HG03097 (cell line): ENCODE results near the gene N4BP2.
A peak's percentile ranks its signal among the peaks of the same experiment; 100 is the strongest.

Experiments used
- ATAC-seq: cut with Tn5 transposase; IDR thresholded peaks from one replicate; pipeline ENCODE4 v1.9.1; 2021; ENCODE audit not compliant: unreplicated experiment, low FRiP score

Gene N4BP2

DNA sequence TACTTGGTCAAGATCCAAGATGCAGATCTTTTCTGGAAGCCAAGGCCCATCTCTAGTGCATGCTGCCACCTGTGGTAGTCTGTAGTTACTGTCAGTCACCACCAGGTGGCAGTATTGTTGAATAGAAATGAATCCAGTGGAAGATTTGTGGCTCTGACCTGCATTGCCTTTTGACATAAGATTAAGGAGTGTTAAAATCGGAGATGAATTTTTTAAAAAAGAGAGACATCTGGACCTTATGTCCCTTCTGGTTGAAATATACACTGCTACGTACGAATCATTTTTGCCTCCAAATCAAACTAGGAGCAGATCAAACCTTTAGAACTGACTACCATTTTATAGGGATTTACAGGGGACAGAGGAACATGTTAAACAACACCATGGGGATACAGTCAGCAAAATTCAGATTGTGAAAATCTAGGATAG is 93.3 kb downstream of the N4BP2 start:
- ATAC-seq = no peak

DNA sequence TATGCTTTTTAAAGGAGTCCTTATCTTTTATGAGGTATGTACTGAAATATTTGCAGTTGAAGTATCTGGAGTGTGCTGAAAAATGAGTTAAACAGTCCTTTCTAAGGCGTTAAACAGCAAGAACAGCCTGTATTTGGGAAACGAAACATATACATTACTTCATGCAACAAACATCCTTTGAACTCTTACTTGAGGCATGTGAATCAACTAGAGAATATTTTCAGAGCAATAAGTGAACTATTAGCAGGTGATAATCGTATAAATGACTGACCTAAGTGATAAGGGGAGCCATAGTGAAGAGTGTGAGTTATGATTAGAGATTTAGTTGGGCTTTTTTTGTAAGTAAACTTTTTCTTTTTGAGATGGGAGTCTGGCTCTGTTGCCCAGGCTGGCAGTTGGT is 94.3 kb downstream of the N4BP2 start:
- no peak for ATAC-seq

DNA sequence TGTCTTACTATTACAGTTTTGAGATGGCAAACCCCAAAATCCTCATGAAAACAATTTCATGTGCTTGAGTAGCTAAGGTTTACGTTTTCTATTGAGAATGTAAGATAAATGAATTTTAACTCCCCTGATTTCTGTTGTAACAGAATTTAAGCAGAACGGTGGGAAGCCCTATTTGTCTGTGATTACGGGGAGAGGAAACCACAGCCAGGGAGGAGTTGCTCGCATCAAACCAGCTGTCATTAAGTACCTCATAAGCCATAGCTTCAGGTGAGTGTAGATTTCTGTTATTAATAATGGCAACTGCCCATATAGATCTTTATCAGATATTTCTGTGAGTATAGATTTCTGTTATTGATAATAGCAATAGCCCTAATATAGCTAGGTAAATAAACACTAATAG is 96.0 kb downstream of the N4BP2 start:
- ATAC-seq = no peak

DNA sequence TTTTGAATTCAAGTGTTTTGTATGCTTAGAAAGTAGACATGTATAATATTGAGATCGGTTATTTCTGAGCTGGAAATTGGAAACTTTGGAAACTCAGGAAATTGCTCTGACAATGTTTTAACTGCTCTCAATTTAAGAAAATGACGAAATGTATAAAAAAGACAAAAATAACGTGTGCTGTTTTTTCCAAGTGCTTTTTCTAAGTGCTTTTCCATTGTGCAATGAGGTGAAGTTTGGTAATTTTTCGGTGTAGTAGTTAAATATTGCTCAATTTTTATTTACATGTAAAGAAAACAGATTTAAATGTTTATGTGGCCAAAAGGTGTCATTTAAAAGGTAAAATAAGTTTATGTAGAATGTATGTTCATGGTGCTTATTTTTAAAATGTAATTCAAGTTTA is 100.8 kb downstream of the N4BP2 start:
- ATAC-seq = no peak

DNA sequence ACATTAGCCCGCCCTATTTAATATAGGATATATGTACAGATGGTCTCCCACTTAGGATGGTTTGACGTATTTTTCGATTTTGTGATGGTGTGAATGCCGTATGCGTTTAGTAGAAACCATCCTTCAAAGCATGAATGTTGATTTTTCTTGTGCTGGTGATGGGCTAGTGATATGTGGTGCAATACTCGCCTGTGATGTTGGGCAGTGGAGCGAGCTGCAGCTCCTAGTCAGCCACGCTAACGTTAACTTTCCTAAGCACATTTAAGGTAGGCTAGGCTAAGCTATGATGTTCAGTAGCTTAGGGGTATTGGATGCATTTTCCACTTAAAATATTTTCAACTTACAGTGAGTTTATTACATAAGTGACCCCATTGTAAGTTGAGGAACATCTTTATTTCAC is 103.6 kb downstream of the N4BP2 start:
- no peak for ATAC-seq

DNA sequence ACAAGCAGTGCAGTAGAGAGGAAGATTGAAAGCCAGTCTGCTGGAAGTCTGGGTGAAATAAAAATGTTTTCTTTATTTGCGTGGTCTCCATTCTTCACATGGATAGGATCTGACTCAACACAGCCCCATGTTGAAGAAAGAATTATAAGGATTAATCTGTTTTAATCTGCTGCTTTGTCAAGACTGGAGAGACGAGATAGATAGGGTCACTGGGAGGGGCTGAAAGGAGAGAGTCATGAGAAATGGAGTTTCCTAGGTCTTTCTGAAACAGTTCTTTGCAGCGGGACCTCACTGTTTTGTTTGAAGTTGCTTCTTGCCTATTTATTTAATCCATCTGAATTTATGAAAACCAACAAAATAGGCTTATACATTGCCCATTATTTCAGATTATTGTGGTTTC is 107.8 kb downstream of the N4BP2 start:
- no peak for ATAC-seq

DNA sequence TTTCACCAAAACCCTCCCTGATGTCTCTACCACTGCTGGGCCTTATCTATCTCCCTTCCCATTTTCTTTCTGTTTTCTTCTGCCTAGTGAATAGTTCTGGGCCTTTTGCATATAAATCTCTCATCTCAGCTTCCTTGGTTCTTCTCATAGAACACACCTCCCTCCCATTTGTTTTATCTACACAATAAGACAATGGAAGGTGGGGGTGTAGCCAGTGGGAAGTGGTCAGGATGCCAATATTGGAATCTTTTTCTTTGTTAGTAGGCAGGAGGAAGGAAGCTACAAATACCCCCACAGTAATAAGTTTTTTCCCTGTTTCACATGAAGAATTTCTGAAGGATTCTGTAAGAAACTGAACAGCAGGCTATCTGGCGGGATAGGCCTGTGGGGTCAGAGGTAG is 109.3 kb downstream of the N4BP2 start:
- no peak for ATAC-seq

DNA sequence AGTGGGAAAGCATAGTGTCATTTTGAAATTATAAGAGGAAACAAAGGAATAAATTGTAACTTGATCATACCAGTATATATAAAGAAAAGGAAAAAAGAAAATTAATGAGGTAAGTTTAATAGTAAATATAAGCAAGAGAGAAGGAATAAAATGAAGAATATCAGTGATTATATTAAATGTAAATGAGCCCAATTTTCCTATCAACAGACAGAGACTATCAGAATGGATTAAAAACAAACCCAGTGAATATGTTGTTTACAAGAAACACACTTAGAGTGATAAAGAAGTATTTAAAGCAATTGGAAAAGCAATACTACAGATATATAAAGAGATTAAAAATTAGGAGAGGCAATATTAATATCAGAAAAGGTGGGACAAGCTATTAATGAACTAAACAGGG is 111.4 kb downstream of the N4BP2 start:
- no peak for ATAC-seq

DNA sequence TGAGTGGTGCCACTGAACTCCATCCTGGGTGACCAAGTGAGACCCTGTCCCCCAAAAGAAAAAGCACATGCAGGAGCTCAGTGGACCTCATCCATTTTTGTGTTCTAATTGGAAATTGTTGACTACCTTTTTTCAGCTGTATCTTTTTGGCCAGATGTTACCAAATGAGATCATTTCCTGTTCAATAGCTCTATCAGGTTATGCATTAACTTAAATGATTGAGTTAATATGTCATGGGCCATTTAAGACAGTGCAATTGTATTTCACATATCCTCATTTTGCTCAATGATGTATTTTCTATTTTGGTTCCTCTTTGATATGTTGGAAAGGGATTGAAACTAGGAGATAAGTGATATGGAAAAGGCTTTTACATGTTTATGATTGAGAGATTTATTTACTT is 113.9 kb downstream of the N4BP2 start:
- peak; percentile 76 for ATAC-seq

DNA sequence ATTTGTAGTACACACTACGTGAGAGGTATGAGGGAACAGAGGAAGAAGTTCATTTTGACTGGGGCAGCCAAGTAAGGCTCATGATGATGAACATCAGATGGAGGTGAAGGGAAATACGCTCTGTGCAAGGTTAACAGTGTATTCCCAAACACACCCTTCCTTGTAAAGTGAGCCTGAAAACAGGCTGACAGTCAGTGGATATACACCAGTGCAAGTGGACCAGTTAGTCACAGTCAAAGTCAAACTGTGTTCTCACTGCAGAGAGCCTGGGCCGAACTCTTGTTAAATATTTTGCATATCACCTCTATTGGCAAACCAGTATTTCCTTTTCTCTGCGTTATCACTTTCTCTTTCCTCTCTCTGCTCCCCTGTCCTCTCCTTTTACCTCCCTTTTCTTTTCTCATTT is 116.8 kb downstream of the N4BP2 start:
- ATAC-seq = peak; percentile 57

DNA sequence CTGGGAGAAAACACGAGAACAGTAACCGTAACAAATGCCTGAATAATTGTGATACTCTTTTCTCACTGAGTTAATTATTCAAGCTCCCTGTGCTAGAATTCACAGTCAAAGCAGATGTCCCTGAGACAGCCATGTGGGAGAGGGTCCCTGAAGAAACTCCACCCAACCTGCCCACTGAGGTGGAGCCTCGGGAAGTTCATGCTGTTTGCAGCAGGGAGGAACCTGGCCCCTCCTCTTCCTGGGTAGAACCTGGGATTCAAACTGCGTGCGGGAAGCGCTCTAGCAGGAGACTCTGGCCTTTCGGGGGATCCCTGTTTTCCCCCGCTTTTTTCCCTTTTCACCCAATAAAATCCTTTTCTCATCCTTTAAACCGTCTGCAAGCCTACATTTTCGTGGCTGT is 120.0 kb downstream of the N4BP2 start:
- ATAC-seq = no peak

DNA sequence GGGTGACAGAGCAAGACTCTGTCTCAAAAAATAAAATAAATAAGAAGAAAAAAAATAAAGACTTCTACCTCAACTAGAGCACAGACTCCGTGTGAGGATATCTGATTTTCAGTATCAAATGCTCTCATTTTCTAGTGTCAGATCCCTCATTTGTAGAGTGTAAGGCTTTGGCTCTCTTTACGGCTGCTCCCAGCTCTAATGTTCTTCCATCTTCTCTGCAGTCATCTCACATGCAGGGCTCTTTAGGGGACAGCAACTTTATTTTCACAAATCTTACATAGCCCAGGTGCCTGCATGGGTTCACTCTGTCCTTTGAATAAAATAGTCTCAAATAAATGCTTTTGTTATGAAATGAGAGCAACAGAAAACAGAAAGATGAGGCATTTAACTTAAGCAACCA is 120.9 kb downstream of the N4BP2 start:
- ATAC-seq = no peak

DNA sequence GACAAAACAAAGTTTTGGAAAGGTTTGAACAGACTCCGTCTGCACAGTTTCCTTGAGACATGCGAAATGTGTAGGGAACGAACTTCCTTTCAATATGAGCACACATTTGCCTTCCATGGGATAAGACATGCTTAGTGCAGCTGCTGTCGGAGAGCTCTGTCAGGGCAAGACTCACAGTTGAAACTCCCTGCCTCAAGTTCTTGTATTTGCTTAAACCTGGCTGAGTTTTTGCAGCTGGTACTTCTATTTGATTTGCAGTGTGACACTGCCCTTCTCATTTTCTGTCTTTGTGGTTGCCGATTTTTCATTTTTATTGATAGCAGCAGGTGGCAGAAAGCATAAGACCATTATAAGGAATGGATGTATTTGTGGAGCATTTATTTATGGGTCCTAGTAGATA is 122.0 kb downstream of the N4BP2 start:
- no peak for ATAC-seq

DNA sequence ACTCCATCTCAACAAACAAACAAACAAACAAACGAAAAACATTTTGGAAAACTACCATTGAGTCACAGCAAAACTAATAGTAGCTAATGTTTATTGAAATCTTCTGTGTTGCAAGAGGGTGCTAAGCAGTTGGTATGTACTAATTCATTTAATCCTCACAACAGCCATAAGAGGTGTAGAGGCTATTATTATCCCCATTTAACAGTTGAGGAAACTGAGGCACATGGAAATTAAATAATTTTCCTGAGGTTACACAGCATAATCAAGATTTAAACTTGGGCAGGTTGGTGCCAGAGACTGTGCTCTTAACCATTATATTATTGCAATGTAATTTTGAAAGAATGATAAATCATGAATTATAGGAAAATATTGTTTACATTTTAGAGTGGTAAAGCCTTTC is 122.7 kb downstream of the N4BP2 start:
- ATAC-seq = no peak

DNA sequence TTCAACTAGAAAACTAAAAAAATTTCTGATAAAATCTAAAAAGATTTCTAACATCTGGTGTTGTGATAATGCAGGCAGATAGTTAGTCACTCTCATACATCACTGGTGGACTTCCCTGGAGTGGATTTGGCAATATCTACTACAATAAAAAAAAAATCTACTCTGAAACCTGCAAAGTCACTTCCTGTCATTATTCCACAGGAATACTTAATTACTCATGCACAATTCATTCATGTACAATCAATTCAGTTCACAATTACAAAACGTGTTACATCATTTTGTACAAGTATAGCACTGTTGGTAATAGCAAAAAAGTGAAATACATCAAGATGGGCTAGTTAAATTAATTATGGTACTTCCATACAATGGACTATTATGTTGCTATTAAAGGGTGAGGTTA is 123.7 kb downstream of the N4BP2 start:
- ATAC-seq = no peak

DNA sequence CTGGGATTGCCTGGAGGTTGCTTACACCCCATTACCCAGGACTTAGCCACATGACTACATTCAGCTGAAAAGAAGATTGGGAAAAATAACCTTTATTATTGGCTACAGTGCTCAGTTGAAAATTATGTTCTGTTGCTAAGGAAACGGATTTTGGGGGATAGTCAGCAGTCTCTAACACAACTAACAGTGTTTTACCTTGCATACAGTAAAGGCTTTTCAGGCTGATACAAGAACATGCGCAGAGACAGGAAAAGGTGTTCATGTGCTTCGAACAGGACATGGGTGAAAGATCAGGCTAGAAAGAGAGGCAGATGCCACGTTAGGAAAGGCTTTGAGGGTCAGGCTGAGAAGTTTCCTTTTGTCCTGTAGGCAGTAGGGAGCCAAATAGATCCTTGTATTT is 125.4 kb downstream of the N4BP2 start:
- ATAC-seq = no peak

DNA sequence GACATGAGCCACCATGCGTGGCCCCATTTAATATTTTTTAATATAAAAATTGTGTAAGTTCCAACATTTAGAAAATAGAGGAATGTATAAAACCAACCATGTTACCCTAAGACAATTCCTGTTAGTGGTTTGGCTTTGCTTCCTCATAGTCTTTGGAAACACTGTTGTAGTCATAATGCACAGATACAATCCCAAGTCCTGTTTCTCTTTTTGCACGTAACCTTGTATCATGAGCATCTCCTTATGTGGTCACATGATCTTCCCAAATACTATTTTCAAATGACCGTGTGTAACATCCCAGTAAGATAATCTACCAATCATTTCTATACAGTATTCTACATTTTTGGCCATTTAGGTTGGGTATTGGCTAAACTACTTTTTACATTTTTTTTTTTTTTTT is 126.3 kb downstream of the N4BP2 start:
- no peak for ATAC-seq

DNA sequence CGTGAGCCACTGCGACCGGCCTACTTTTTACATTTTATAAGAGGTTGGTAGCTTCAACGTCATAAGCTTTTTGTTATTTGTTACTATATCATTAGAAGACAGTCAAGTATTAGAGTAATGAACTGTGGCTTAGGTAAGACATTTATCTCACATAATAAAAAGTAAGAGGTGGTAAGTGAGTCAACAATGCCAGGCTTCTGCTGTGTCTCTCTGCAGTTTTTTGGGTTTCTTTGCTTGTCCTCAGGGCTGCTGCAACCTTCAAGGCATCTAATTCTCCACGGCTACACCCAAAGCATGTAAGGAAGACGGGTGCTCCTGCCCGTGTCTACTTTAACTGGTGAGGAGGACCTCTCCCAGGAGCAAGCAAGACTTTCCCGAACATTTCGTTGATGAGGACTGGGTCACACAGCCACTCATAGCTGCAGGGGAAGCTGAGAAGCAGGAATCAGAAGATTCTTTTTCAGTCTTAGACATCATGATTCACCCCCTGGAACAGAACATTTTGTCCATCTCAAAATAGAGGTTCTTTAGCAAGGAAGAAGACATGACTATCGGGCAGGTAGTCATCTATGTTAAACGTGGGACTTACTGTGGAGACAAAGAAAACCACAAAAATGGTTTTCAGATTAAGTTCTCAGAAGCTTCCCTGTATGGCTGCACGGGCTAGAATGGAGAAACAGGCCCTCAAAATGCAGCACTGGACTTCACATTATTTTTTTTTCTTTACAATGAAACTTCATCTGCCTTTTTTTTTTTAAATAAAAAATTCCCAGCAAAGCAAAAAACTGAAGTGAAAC is 127.2 kb downstream of the N4BP2 start:
- ATAC-seq = no peak

DNA sequence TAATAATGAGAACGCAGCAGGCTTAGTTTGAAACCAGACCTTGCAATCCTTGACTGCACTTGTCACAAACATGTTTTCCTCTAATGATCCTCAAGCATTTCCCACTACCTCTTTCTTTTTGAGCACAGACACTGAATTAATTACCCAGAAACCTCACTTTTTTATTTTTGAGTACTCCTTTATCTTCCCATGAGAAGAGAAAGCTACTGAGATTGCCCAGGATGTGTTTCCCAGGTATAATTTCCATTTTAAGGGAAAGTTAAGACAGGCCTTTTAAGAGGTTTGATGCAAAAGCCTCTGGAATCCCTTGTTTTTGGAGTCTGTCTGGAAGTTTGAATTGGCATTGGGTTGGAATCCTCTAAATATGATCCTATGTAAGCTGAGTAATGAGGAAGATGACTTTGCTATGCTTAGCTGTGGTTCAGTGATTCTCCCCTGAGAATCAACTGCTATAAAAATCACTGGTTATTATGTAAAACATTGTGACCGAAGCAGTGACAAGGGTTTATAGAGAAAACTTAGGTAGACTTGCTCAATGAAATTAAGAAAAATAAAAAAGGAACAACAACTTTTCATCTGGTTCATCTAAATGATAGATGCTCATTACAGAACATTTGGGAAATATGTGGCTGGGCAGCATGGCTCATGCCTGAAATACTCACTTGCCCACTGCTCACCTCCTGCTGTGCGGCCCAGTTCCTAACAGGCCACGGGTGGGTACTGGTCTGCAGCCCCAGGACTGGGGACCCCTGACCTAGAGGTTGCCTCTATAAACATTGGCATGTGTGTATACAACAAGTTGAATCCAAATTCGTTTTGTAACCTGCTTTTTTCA is 129.4 kb downstream of the N4BP2 start:
- ATAC-seq = peak; percentile 50

DNA sequence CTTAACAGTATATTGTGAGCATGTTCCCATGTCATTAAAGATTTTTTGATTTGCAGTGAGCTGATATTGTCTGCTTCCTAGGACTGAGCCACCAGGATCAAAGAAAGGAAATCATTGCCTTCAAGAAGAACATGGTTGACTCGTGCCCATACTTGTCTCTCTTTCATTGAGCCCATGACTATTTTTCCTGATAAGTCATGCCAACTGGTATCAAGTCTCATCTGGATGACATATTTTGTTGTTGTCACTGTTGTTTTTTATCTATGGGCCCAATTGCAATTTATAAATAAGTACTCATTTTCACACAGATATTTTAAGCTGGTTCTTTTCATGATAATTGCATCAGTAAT is 130.0 kb downstream of the N4BP2 start:
- no peak for ATAC-seq

DNA sequence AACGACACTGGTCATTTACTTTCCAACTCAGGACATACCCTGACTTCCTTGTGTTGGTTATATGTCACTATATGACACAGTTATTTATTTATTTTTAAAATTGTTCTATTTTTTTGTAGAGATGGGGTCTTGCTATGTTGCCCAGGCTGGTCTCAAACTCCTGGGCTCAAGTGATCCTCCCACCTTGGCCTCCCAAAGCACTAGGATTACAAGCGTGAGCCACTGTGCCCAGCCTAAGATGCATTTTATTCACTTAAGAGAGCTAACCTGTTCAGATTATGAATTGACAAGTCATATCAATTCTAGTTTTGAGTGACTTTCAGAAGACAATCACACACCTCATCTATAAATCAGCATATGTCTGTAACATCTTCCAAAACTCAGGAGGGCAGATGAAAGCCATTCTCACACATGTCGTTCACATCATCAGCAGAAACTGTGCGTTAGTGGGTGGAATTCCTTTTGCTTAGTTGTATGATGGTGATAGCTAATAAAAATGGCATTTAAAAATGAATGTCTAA is 130.8 kb downstream of the N4BP2 start:
- no peak for ATAC-seq

DNA sequence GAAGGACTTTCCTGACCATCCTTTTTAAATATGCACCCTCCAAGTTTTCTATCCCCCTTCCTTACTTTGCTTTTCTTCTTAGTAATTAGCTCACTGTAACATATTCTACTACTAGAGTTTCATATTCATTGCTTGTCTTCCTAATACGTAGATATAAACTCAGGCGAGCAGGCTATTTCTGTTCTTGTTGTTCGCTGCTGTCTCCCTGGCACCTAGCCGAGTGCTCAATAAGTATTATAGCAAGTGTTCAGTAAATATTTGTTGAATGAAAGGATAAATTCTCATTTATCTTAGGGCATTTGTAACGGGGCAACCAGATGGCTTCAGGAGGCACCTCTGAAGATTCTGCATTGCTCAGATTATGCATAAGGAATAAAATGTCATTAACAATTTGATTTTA is 133.4 kb downstream of the N4BP2 start:
- ATAC-seq = no peak
